IPS-20b (cell line): ENCODE data around the gene MYLK4.
A peak's percentile ranks its signal among the peaks of the same experiment; 100 is the strongest.

Experiments used
- H3K27ac ChIP-seq: one replicate; pipeline ENCODE4 v1.5.1; 2013; ENCODE audit warnings: low read length
- H3K27me3 ChIP-seq: 2 replicates; pipeline ENCODE4 v1.6.1; 2013; ENCODE audit warnings: mild to moderate bottlenecking, low read length, inconsistent platforms; ENCODE audit not compliant: insufficient read depth
- H3K36me3 ChIP-seq: 2 replicates; pipeline ENCODE4 v1.6.1; 2013; ENCODE audit warnings: low read depth, mild to moderate bottlenecking, inconsistent platforms, low read length, moderate library complexity; ENCODE audit not compliant: insufficient read depth
- H3K4me1 ChIP-seq: 2 replicates; pipeline ENCODE4 v1.6.1; 2013; ENCODE audit warnings: mild to moderate bottlenecking, control low read depth, inconsistent platforms, low read length, moderate library complexity; ENCODE audit not compliant: insufficient read depth
- H3K4me3 ChIP-seq: 2 replicates; pipeline ENCODE4 v1.5.1; 2013; ENCODE audit warnings: mild to moderate bottlenecking, low read length, inconsistent platforms
- H3K9ac ChIP-seq: 2 replicates; pipeline ENCODE4 v1.6.1; 2013; ENCODE audit warnings: low read depth, mild to moderate bottlenecking, inconsistent platforms, low read length, moderate library complexity
- H3K9me3 ChIP-seq: 2 replicates; pipeline ENCODE4 v1.6.1; 2013; ENCODE audit warnings: mild to moderate bottlenecking, low read depth, low read length, inconsistent platforms; ENCODE audit not compliant: insufficient read depth

Gene MYLK4

DNA sequence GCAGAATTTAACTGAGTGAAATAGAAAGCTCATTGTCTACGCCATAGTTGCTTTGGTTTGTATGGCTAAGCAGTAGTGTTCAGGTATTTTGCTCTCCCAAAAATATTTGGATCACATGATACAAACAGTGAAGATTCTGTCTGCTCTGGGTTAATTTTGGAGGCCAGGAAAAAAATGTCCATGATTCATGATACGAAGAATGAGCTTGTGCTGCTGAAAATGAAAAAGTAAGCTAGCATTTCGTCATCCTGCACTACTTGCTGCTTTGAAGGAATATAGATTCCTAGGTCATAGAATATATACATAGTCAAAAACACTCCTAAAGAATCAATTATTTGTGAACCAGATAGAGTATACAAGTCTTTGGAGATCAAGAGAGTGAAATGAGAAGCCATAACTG, 22.7 kb upstream of the MYLK4 start:
- no peak overlapping the region for H3K27ac ChIP-seq
- peaks cover 6% of the 10 kb centered on the region; the same call in 1 of the 2 replicates for H3K4me1 ChIP-seq
- H3K36me3 ChIP-seq: peaks cover 55% of the 10 kb centered on the region
- no peak overlapping the region for H3K4me3 ChIP-seq
- no peaks in the 10 kb centered on the region for H3K27me3 ChIP-seq
- no peaks in the 10 kb centered on the region for H3K9me3 ChIP-seq
- no peak overlapping the region for H3K9ac ChIP-seq

- Histone ChIP-seq H3K4me3 (no peak overlapping the region), H3K9me3 (no peaks in the 10 kb centered on the region), H3K9ac (no peak overlapping the region), H3K27ac (no peak overlapping the region), H3K27me3 (no peaks in the 10 kb centered on the region), H3K36me3 (peaks cover 52% of the 10 kb centered on the region), H3K4me1 (peaks cover 10% of the 10 kb centered on the region; the same call in 1 of the 2 replicates)
Measured at GRCh38 chr6:2772840-2773239, 22.1 kb upstream of the MYLK4 start.

DNA sequence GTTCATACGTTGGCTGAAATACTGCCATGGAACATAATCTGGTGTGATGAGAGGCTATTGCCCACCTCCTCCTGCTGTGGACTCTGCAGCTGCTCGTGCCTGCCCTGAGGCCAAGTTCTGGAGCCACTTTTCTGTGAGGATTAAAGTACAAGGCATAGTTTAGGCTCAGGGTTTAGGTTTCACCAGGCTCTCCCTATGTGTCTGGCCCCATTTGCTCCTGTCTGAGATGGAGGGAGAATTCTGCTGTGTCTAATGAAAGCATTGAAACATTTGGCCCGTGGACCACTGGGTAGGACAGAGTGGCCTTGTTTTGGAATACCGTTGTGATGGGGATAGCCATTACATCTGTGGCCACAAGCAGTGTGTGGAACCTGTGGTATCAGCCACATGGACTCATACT, 20.4 kb upstream of the MYLK4 start:
- Histone ChIP-seq H3K4me3 (no peak overlapping the region), H3K9ac (no peak overlapping the region), H3K4me1 (peaks cover 21% of the 10 kb centered on the region; the same call in 1 of the 2 replicates), H3K27ac (no peak overlapping the region), H3K27me3 (no peaks in the 10 kb centered on the region), H3K36me3 (peaks cover 52% of the 10 kb centered on the region), H3K9me3 (no peaks in the 10 kb centered on the region)

DNA sequence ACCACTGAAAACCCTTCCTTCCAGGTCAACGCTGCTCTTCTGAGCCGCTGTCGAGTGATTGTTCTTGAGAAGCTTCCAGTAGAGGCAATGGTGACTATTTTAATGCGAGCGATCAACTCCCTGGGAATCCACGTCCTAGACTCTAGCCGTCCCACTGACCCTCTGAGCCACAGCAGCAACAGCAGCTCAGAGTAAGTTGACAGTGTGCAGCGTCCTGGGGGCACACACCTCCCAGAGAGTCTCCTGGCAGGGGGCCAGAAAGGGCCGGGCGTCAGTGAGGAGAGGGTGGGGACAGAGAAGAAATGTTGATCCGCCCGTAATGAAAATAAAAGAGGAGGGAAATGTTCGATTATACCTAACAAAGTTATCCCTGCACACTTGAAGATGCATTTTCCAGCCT, 19.4 kb upstream of the MYLK4 start:
- no peaks in the 10 kb centered on the region for H3K9me3 ChIP-seq
- H3K9ac ChIP-seq: no peak overlapping the region
- H3K36me3 ChIP-seq: peaks cover 50% of the 10 kb centered on the region
- H3K27me3 ChIP-seq: no peaks in the 10 kb centered on the region
- no peak overlapping the region for H3K27ac ChIP-seq
- peaks cover 21% of the 10 kb centered on the region; the same call in 1 of the 2 replicates for H3K4me1 ChIP-seq
- peak overlapping the region; percentile 7; the same call in 1 of the 2 replicates for H3K4me3 ChIP-seq

- Histone ChIP-seq H3K4me3 (0 out of 2 replicates have a peak overlapping the region, but pooled peaks have one; percentile 93), H3K27ac (no peak overlapping the region), H3K36me3 (peaks cover 37% of the 10 kb centered on the region), H3K4me1 (peaks cover 21% of the 10 kb centered on the region; the same call in 1 of the 2 replicates), H3K9me3 (no peaks in the 10 kb centered on the region), H3K27me3 (no peaks in the 10 kb centered on the region), H3K9ac (no peak overlapping the region)
Measured at GRCh38 chr6:2768696-2769095, 18.0 kb upstream of the MYLK4 start.

DNA sequence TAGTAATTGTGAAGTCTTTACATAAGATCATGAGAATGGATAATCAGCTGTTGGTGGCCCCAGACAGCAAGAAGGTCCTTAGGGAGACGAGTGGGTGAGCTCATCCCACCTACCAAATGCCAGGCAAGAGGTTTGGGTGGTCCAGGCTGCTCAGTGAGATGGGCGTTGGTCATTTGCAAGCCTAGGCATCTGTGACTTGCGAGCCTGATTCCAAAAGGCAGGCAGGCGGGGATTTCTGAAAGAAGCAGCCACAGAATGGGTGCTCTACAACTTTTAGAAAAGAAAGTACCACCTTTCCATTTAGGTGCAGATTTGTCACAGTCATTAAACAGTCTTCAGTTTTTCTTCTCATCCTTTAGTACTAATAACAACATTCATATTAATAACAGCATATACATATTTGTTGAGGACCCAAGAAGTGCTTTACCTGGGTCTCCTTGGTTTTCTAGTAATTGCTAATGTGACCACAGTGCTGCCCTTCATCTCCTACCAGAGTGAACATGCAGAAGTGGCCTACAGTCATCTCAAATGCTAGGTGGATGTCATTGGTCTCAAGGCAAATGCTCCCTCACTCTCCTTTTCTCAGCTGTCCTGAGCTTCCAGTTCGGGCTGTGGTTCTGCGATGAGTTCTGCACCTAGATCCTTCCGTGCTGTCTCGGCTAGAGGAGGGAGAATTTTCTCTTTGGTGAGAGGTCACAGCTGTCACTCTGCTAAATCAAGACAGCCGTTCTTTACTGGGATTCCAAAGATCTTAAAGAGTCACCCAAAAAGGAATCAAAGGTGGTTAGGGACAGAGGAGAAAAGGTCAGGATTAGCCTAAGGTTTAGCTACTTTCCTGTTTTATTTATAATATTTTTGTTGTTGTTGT, 17.2 kb upstream of the MYLK4 start:
- H3K4me3 ChIP-seq: peak overlapping the region; percentile 93
- peak overlapping the region; percentile 83; the same call in 1 of the 2 replicates for H3K9ac ChIP-seq
- H3K27me3 ChIP-seq: no peaks in the 10 kb centered on the region
- peaks cover 21% of the 10 kb centered on the region; the same call in 1 of the 2 replicates for H3K4me1 ChIP-seq
- H3K27ac ChIP-seq: no peak overlapping the region
- no peaks in the 10 kb centered on the region for H3K9me3 ChIP-seq
- H3K36me3 ChIP-seq: peaks cover 28% of the 10 kb centered on the region

DNA sequence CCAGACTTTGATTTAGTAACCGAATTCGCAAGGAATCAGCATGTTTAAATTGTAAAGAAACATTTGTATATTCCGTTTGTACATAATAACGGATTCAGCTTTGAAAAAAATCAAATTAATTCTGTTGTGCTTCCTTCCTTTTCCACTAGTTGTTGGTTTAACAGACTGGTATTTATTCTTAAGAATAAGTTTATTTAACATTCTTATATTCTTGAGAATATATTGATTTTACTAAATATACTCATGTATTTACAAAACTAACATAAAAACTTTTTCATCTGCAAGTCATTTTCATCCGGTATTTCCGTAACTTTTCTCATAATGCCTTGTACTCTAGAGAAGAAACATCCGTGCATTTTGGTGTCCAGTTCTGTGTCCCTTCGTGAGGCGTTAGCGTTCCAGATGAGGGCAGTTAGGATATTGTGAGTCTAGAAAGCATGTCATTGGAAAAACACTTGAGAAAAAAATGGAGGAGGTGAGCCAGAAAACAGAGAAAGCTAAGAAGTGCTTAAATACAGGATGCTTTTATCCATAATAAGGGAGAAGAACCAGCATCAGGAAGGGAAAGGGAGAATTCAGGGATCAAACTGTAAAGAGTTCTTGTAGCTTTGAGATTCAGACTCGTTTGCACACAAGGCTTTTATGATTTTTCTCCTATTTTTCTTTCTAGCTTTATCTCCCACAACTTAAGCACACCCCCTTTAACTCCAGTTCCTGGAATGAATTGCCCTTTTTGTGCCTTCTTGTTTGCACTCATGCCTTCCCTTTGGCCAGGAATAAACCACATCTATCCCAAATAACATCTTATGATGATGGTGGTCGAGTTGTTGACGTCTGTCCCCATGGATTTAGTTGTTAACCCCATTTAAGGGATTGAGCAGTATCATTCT, 16.3 kb upstream of the MYLK4 start:
- H3K27ac ChIP-seq: no peak overlapping the region
- H3K27me3 ChIP-seq: no peaks in the 10 kb centered on the region
- peaks cover 20% of the 10 kb centered on the region for H3K36me3 ChIP-seq
- H3K9ac ChIP-seq: peak overlapping the region; percentile 83
- no peaks in the 10 kb centered on the region for H3K9me3 ChIP-seq
- H3K4me1 ChIP-seq: peaks cover 21% of the 10 kb centered on the region; the same call in 1 of the 2 replicates
- peak overlapping the region; percentile 93 for H3K4me3 ChIP-seq

DNA sequence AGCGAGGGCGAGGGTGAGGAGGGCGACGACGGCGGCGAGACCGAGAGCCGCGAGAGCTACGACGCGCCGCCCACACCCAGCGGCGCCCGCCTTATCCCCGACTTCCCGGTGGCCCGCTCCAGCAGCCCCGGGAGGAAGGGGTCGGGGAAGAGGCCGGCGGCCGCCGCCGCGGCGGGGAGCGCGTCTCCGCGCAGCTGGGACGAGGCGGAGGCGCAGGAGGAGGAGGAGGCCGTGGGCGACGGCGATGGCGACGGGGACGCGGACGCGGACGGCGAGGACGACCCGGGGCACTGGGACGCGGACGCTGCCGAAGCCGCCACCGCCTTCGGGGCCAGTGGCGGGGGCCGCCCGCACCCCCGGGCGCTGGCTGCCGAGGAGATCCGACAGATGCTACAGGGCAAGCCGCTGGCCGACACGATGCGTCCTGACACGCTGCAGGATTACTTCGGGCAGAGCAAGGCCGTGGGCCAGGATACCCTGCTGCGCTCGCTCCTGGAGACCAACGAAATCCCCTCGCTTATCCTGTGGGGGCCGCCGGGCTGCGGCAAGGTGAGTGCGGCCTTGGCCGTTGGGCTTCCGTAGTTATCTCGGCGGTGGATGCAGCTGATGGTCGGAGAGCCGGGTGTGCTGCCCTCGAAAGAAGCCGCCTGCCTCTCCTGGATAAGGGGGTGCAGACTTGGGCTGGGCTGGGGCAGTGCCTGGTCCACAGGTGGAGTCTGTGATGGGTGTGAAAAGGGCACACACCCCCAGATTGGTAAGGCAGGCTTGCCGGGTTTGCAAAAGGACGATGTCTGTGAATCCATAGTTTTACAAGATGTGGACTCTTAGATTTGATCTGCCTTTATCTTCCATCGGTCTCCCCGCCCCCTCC, 15.4 kb upstream of the MYLK4 start:
- peak overlapping the region; percentile 93 for H3K4me3 ChIP-seq
- H3K9ac ChIP-seq: peak overlapping the region; percentile 83; the same call in 1 of the 2 replicates
- H3K27ac ChIP-seq: no peak overlapping the region
- no peaks in the 10 kb centered on the region for H3K9me3 ChIP-seq
- H3K27me3 ChIP-seq: no peaks in the 10 kb centered on the region
- H3K4me1 ChIP-seq: peaks cover 21% of the 10 kb centered on the region; the same call in 1 of the 2 replicates
- peaks cover 11% of the 10 kb centered on the region; the same call in 1 of the 2 replicates for H3K36me3 ChIP-seq

DNA sequence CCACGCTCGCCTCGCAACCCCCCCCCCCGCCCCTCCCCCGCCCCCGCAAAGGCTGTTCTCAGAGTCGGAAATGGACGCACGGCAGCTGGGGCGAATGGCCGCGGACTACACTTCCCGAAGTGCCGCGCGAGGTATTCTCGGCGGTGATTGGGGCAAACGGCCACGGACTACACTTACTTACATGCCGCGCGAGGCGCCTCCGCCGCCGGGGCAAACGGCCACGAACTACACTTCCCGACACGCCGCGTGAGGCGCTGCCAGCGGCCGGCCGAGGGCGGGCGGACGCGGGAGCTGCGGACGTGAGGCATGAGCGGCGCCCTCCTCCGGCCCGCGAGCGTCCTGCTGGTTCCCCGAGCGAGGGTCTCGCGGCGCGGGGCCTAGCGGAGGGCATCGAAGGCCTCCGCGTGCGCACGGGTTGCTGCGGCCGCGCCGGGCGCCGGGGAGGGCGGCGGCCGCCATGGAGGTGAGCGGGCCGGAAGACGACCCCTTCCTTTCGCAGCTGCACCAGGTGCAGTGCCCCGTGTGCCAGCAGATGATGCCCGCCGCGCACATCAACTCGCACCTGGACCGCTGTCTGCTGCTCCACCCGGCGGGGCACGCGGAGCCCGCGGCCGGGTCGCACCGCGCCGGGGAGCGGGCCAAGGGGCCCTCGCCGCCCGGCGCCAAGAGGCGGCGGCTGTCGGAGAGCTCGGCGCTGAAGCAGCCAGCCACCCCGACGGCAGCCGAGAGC, 14.6 kb upstream of the MYLK4 start, which contains the start of gene WRNIP1:
TSS of gene WRNIP1 (plus strand) at position 228 of the 730 bp plus-strand sequence. CDS start at position 458, 230 bp downstream.
- Histone ChIP-seq H3K27ac (no peak within 1 kb of the TSS), H3K4me1 (peaks cover 21% of the 10 kb centered on the region; the same call in 1 of the 2 replicates), H3K36me3 (peaks cover 3% of the 10 kb centered on the region; the same call in 1 of the 2 replicates), H3K9me3 (no peaks in the 10 kb centered on the region), H3K4me3 (peak within 1 kb of the TSS; percentile 93), H3K27me3 (no peaks in the 10 kb centered on the region), H3K9ac (peak within 1 kb of the TSS; percentile 83; the same call in 1 of the 2 replicates)

- H3K9me3 ChIP-seq: no peaks in the 10 kb centered on the region
- no peaks in the 10 kb centered on the region for H3K27me3 ChIP-seq
- H3K27ac ChIP-seq: no peak overlapping the region
- H3K4me1 ChIP-seq: peaks cover 17% of the 10 kb centered on the region; the same call in 1 of the 2 replicates
- peak overlapping the region; percentile 87 for H3K4me3 ChIP-seq
- peak overlapping the region; percentile 79; the same call in 1 of the 2 replicates for H3K9ac ChIP-seq
- no peaks in the 10 kb centered on the region for H3K36me3 ChIP-seq
Measured at GRCh38 chr6:2764610-2765165, 14.0 kb upstream of the MYLK4 start.
